ENCODE results near the gene ZBTB21.

- no peak for TF ChIP-seq CTCF (IDR thresholded peaks at IDR 0.05; ENCODE audit: low read length)
- no peak for TF ChIP-seq EZH2 (optimal IDR thresholded peaks at IDR 0.05; ENCODE audit: low read depth, low read length)
Measured at GRCh38 chr21:41970106-41970391, 40.1 kb downstream of the ZBTB21 start.

Measured in MM.1S (cell line).